ENCODE results near the gene TGFBR3.

TGFBR3 gene

DNA sequence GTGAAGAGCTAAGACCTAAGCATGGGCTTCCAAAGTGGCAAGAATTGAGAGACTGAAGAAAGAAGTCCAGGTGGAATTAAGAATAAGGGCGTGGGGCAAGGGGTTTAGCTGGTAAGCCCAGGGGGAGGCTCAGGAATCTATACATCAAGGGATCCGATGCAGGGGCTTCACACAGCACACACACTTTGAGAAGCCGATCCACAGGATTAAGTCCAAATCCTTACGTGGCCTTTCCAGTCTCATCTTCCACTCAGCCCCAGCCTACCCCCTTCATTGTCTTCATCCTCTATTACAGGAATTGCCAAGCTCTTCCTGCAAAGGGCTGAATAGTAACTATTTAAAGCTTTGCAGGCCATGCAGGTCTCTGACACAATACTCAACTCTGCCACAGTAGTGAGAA lies 101.3 kb downstream of the TGFBR3 start (continued):
- TF ChIP-seq, protein P1, sequence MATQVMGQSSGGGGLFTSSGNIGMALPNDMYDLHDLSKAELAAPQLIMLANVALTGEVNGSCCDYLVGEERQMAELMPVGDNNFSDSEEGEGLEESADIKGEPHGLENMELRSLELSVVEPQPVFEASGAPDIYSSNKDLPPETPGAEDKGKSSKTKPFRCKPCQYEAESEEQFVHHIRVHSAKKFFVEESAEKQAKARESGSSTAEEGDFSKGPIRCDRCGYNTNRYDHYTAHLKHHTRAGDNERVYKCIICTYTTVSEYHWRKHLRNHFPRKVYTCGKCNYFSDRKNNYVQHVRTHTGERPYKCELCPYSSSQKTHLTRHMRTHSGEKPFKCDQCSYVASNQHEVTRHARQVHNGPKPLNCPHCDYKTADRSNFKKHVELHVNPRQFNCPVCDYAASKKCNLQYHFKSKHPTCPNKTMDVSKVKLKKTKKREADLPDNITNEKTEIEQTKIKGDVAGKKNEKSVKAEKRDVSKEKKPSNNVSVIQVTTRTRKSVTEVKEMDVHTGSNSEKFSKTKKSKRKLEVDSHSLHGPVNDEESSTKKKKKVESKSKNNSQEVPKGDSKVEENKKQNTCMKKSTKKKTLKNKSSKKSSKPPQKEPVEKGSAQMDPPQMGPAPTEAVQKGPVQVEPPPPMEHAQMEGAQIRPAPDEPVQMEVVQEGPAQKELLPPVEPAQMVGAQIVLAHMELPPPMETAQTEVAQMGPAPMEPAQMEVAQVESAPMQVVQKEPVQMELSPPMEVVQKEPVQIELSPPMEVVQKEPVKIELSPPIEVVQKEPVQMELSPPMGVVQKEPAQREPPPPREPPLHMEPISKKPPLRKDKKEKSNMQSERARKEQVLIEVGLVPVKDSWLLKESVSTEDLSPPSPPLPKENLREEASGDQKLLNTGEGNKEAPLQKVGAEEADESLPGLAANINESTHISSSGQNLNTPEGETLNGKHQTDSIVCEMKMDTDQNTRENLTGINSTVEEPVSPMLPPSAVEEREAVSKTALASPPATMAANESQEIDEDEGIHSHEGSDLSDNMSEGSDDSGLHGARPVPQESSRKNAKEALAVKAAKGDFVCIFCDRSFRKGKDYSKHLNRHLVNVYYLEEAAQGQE (tag by site-specific recombination; IDR thresholded peaks at IDR 0.05): no peak
- TF ChIP-seq ZNF776 (tag by site-specific recombination; IDR thresholded peaks at IDR 0.05; ENCODE audit: borderline replicate concordance) (no peak), ZNF473 (tag by site-specific recombination; IDR thresholded peaks at IDR 0.05) (no peak)

DNA sequence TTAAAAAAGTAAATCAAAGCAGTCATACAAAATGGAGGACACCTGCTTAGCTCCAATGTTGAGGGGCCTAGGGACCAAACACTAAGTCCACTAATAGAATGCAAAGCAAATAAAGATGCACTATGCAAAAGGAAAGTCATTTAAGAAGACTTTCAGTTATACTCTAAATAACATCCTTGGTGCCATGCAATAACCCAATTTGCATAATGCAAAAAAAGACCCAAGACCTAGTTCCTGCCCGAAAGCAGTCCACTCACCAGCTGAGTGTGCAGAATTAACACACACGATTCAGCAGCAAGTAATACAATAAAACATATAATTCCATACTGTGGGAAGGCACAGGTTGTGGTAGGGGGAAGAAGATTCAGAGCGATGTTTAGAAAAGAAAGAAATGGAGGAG lies 101.8 kb downstream of the TGFBR3 start:
- no peaks in the 10 kb centered on the region for H3K9me3 ChIP-seq (ENCODE audit: control insufficient read depth, insufficient read depth, low read depth, low read length)
- H3K27ac ChIP-seq (ENCODE audit: extremely low read depth, low read depth, low read length): no peak overlapping the region
- H3K4me3 ChIP-seq (ENCODE audit: low read depth, low read length): no peak overlapping the region
- CTCF ChIA-PET: interaction anchor here (0.5 to 0.9 kb wide), 2 partner anchors 142 to 474 kb away, joined by 3 to 4 read pairs; no protein-coding TSS in a partner anchor
- POLR2A ChIA-PET: no interaction called here
- H3K4me1 ChIP-seq (ENCODE audit: control insufficient read depth, insufficient read depth, low read length): 0 out of 2 replicates have a peak, but pooled peaks cover 6% of the 10 kb centered on the region
- no peaks in the 10 kb centered on the region for H3K36me3 ChIP-seq (ENCODE audit: control insufficient read depth in 2 of 2, insufficient read depth in 1 of 2, low read length in 2 of 2)
- TF ChIP-seq FEZF1 (tag by site-specific recombination; IDR thresholded peaks at IDR 0.05): no peak
- TF ChIP-seq ZNF391 (tag by site-specific recombination; IDR thresholded peaks at IDR 0.05; ENCODE audit: borderline replicate concordance, low read depth): no peak
- TF ChIP-seq, protein P2, sequence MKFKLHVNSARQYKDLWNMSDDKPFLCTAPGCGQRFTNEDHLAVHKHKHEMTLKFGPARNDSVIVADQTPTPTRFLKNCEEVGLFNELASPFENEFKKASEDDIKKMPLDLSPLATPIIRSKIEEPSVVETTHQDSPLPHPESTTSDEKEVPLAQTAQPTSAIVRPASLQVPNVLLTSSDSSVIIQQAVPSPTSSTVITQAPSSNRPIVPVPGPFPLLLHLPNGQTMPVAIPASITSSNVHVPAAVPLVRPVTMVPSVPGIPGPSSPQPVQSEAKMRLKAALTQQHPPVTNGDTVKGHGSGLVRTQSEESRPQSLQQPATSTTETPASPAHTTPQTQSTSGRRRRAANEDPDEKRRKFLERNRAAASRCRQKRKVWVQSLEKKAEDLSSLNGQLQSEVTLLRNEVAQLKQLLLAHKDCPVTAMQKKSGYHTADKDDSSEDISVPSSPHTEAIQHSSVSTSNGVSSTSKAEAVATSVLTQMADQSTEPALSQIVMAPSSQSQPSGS (tag by site-specific recombination; IDR thresholded peaks at IDR 0.05; ENCODE audit: low read depth): no peak
- TF ChIP-seq, protein P3, sequence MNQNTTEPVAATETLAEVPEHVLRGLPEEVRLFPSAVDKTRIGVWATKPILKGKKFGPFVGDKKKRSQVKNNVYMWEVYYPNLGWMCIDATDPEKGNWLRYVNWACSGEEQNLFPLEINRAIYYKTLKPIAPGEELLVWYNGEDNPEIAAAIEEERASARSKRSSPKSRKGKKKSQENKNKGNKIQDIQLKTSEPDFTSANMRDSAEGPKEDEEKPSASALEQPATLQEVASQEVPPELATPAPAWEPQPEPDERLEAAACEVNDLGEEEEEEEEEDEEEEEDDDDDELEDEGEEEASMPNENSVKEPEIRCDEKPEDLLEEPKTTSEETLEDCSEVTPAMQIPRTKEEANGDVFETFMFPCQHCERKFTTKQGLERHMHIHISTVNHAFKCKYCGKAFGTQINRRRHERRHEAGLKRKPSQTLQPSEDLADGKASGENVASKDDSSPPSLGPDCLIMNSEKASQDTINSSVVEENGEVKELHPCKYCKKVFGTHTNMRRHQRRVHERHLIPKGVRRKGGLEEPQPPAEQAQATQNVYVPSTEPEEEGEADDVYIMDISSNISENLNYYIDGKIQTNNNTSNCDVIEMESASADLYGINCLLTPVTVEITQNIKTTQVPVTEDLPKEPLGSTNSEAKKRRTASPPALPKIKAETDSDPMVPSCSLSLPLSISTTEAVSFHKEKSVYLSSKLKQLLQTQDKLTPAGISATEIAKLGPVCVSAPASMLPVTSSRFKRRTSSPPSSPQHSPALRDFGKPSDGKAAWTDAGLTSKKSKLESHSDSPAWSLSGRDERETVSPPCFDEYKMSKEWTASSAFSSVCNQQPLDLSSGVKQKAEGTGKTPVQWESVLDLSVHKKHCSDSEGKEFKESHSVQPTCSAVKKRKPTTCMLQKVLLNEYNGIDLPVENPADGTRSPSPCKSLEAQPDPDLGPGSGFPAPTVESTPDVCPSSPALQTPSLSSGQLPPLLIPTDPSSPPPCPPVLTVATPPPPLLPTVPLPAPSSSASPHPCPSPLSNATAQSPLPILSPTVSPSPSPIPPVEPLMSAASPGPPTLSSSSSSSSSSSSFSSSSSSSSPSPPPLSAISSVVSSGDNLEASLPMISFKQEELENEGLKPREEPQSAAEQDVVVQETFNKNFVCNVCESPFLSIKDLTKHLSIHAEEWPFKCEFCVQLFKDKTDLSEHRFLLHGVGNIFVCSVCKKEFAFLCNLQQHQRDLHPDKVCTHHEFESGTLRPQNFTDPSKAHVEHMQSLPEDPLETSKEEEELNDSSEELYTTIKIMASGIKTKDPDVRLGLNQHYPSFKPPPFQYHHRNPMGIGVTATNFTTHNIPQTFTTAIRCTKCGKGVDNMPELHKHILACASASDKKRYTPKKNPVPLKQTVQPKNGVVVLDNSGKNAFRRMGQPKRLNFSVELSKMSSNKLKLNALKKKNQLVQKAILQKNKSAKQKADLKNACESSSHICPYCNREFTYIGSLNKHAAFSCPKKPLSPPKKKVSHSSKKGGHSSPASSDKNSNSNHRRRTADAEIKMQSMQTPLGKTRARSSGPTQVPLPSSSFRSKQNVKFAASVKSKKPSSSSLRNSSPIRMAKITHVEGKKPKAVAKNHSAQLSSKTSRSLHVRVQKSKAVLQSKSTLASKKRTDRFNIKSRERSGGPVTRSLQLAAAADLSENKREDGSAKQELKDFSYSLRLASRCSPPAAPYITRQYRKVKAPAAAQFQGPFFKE (tag by site-specific recombination; IDR thresholded peaks at IDR 0.05; ENCODE audit: borderline replicate concordance): no peak
- TF ChIP-seq PRDM1 (tag by site-specific recombination; IDR thresholded peaks at IDR 0.05): no peak
- TF ChIP-seq ZNF558 (tag by site-specific recombination; IDR thresholded peaks at IDR 0.05): no peak
- TF ChIP-seq ZNF169 (tag by site-specific recombination; IDR thresholded peaks at IDR 0.05): no peak
- no peak for TF ChIP-seq IKZF3 (tag by site-specific recombination; IDR thresholded peaks at IDR 0.05)
- TF ChIP-seq SCRT1 (tag by site-specific recombination; IDR thresholded peaks at IDR 0.05; ENCODE audit: borderline replicate concordance): no peak
